H1 (cell line): Measurements from ENCODE around the gene LCE1B. TPM values are rescaled to one million over a fixed set of nuclear protein-coding genes. Genes with fewer than 3 reads are reported as not detected.

Source experiments
- CHD1 ChIP-seq: IDR thresholded peaks from 2 replicates; pipeline ENCODE4 v1.6.1; 2012; ENCODE audit warnings: low read depth, low read length, improper control_type of control experiment
- CHD2 ChIP-seq: IDR thresholded peaks from 2 replicates; pipeline ENCODE4 v1.6.1; 2012; ENCODE audit warnings: low read length, improper control_type of control experiment
- E2F6 ChIP-seq: IDR thresholded peaks from 2 replicates; pipeline ENCODE4 v1.6.1; 2012; ENCODE audit warnings: inconsistent platforms
- JUND ChIP-seq: IDR thresholded peaks from 2 replicates; pipeline ENCODE4 v1.6.1; 2011; ENCODE audit warnings: mild to moderate bottlenecking, improper control_type of control experiment, low read length
- RBBP5 ChIP-seq: IDR thresholded peaks from 2 replicates; pipeline ENCODE4 v1.7.1; 2012; ENCODE audit warnings: low read depth, mild to moderate bottlenecking, inconsistent platforms, low read length, moderate library complexity, borderline replicate concordance
- SP1 ChIP-seq: IDR thresholded peaks from 2 replicates; pipeline ENCODE4 v1.6.1; 2011; ENCODE audit warnings: low read depth, low read length
- SP4 ChIP-seq: IDR thresholded peaks from 2 replicates; pipeline ENCODE4 v1.6.1; 2012; ENCODE audit warnings: low read length, inconsistent platforms
- polyA plus RNA-seq, 7 experiments: library from polyadenylated mRNA; depleted of rRNA in 3 of 7; stranded (reverse) in 5 of 7; unstranded in 2 of 7; fragments of >200 nt in 5 of 7; fragments of 200-250 nt in 2 of 7; gene quantifications; 1 replicate in 5 of 7; 2 replicates in 1 of 7; 4 replicates in 1 of 7; pipeline versions ENCODE4 v1.2.1 to v1.2.3, GENCODE V29; 2011 to 2013; ENCODE audit warnings: missing spikeins in 2 of 7, mixed read lengths in 2 of 7
- total RNA-seq: library from RNA; stranded (reverse); fragmentation: NEBNext Ultra II Directional; extraction: Animal tissue kit (Norgen Biotek cat#: 25700); gene quantifications from 2 replicates; pipeline ENCODE4 v1.2.1, GENCODE V29; 2021
- TF ChIP-seq, protein P1 (sequence below): IDR thresholded peaks from 2 replicates; pipeline ENCODE4 v1.6.1; 2011; ENCODE audit warnings: low read depth, mild to moderate bottlenecking, low read length; ENCODE audit not compliant: insufficient read depth

The LCE1B gene
- total and polyA plus RNA-seq, 2 of the 8 experiments (the other 6 are each of a cell fraction or from before 2014, with no cell fraction given): not detected

- TF ChIP-seq SP4: no peak
- TF ChIP-seq, protein P1, sequence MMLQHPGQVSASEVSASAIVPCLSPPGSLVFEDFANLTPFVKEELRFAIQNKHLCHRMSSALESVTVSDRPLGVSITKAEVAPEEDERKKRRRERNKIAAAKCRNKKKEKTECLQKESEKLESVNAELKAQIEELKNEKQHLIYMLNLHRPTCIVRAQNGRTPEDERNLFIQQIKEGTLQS: no peak
- TF ChIP-seq JUND: no peak
- TF ChIP-seq CHD1: no peak
- no peak for TF ChIP-seq E2F6
- TF ChIP-seq CHD2: no peak
- no peak for TF ChIP-seq RBBP5
- TF ChIP-seq SP1: no peak
Observed at GRCh38 chr1:152824964-152825363, 13.2 kb downstream of the LCE1B start (continued).
